IMR-90 (cell line): ENCODE measurements around the gene ZNF580. TPM values are rescaled to one million over a fixed set of nuclear protein-coding genes. Genes with fewer than 3 reads are reported as not detected.

ENCODE experiments used
- ATAC-seq: fragments of 200-7000 bp; cut with Tn5 transposase; 2 replicates; pipeline ENCODE4 v1.9.1; 2020; ENCODE audit warnings: low read depth, mild to moderate bottlenecking, moderate library complexity
- BruUV-seq: library from RNA; stranded (reverse); fragments of 400-500 nt; replicated peaks from 2 replicates; lab custom pipeline; 2021; lab: Mats Ljungman, UMichigan
- CTCF ChIA-PET: fragments of 300-600 bp; formaldehyde crosslinking; extraction: SDS; loops from one replicate; lab custom pipeline; 2021; ENCODE audit warnings: antibody characterized with exemption; lab: Yijun Ruan, JAX
- POLR2A ChIA-PET: fragments of 300-600 bp; sonication (Branson Sonifier 250); formaldehyde crosslinking; loops from one replicate; lab custom pipeline; 2022; ENCODE audit warnings: antibody characterized with exemption; ENCODE audit not compliant: unreplicated experiment; lab: Charles Lee
- DNase-seq: peaks from one replicate; pipeline ENCODE4 v3.0.0; 2013
- H2AFZ ChIP-seq: replicated peaks from 2 replicates; pipeline ENCODE3; 2013; ENCODE audit warnings: low read length, mild to moderate bottlenecking; ENCODE audit not compliant: poor library complexity
- H2AK5ac ChIP-seq: 2 replicates; pipeline ENCODE4 v1.6.1; 2013; ENCODE audit warnings: low read depth, low read length, inconsistent platforms
- H2AK9ac ChIP-seq: replicated peaks from 2 replicates; pipeline ENCODE3; 2013; ENCODE audit warnings: mild to moderate bottlenecking, low read depth, low read length, moderate library complexity; ENCODE audit not compliant: poor library complexity
- H2BK120ac ChIP-seq: 2 replicates; pipeline ENCODE4 v1.6.1; 2013; ENCODE audit warnings: low read depth, low read length, inconsistent platforms
- H2BK15ac ChIP-seq: 3 replicates; pipeline ENCODE4 v1.6.1; 2013; ENCODE audit warnings: low read depth, low read length, inconsistent platforms
- H2BK20ac ChIP-seq: 2 replicates; pipeline ENCODE4 v1.6.1; 2013; ENCODE audit warnings: low read depth, mild to moderate bottlenecking, inconsistent platforms, low read length, moderate library complexity
- H2BK5ac ChIP-seq: 2 replicates; pipeline ENCODE4 v1.6.1; 2013; ENCODE audit warnings: mild to moderate bottlenecking, low read depth, low read length, inconsistent platforms; ENCODE audit not compliant: poor library complexity, severe bottlenecking
- H3K14ac ChIP-seq: replicated peaks from 2 replicates; pipeline ENCODE4 v1.6.1; 2013; ENCODE audit warnings: low read depth, low read length, inconsistent platforms
- H3K18ac ChIP-seq: 2 replicates; pipeline ENCODE4 v1.6.1; 2013; ENCODE audit warnings: low read depth, low read length, control low read depth
- H3K23ac ChIP-seq: 2 replicates; pipeline ENCODE4 v1.6.1; 2013; ENCODE audit warnings: low read depth, low read length, inconsistent platforms
- H3K27ac ChIP-seq: 2 replicates; pipeline ENCODE4 v1.5.1; 2013; ENCODE audit warnings: mild to moderate bottlenecking, control low read depth, low read length; ENCODE audit not compliant: insufficient read depth
- H3K27me3 ChIP-seq: 2 replicates; pipeline ENCODE4 v1.6.1; 2013; ENCODE audit warnings: low read length; ENCODE audit not compliant: control insufficient read depth, insufficient read depth
- H3K36me3 ChIP-seq: 2 replicates; pipeline ENCODE4 v1.6.1; 2013; ENCODE audit warnings: low read length, mixed read lengths; ENCODE audit not compliant: control insufficient read depth, insufficient read depth
- H3K4ac ChIP-seq: 2 replicates; pipeline ENCODE4 v1.6.1; 2013; ENCODE audit warnings: low read depth, low read length, inconsistent platforms
- H3K4me1 ChIP-seq: 2 replicates; pipeline ENCODE4 v1.6.1; 2013; ENCODE audit warnings: low read length, mixed read lengths; ENCODE audit not compliant: control insufficient read depth, insufficient read depth
- H3K4me2 ChIP-seq: 2 replicates; pipeline ENCODE4 v1.6.1; 2013; ENCODE audit warnings: low read depth, mild to moderate bottlenecking, control low read depth, low read length, moderate library complexity
- H3K4me3 ChIP-seq: 2 replicates; pipeline ENCODE4 v1.5.1; 2013; ENCODE audit warnings: low read depth, mild to moderate bottlenecking, control low read depth, low read length, moderate library complexity; ENCODE audit not compliant: insufficient read depth
- H3K56ac ChIP-seq: 2 replicates; pipeline ENCODE4 v1.6.1; 2013; ENCODE audit warnings: low read length, inconsistent platforms; ENCODE audit not compliant: insufficient read depth; ENCODE audit errors: extremely low read depth
- H3K79me1 ChIP-seq, 2 experiments: 2 replicates each; pipeline ENCODE4 v1.6.1; 2013; ENCODE audit warnings: low read length in 2 of 2, inconsistent platforms in 1 of 2, low read depth in 1 of 2
- H3K9ac ChIP-seq: 2 replicates; pipeline ENCODE4 v1.6.1; 2013; ENCODE audit warnings: low read depth, low read length, control low read depth
- H3K9me1 ChIP-seq: 2 replicates; pipeline ENCODE4 v1.6.1; 2013; ENCODE audit warnings: low read length, inconsistent platforms; ENCODE audit not compliant: insufficient read depth
- H3K9me3 ChIP-seq: 2 replicates; pipeline ENCODE4 v1.6.1; 2013; ENCODE audit warnings: low read length; ENCODE audit not compliant: control insufficient read depth, insufficient read depth
- H4K20me1 ChIP-seq: 2 replicates; pipeline ENCODE4 v1.6.1; 2013; ENCODE audit warnings: low read length, inconsistent platforms; ENCODE audit not compliant: insufficient read depth
- H4K5ac ChIP-seq: 2 replicates; pipeline ENCODE4 v1.6.1; 2013; ENCODE audit warnings: mild to moderate bottlenecking, low read depth, low read length, control low read depth
- H4K8ac ChIP-seq, 2 experiments: 2 replicates each; pipeline ENCODE4 v1.6.1; 2013; ENCODE audit warnings: low read depth in 2 of 2, low read length in 2 of 2, control low read depth in 1 of 2, inconsistent platforms in 1 of 2
- H4K91ac ChIP-seq: 2 replicates; pipeline ENCODE4 v1.6.1; 2013; ENCODE audit warnings: low read depth, low read length, inconsistent platforms; ENCODE audit not compliant: insufficient read depth
- CHD1 ChIP-seq: IDR thresholded peaks from 2 replicates; pipeline ENCODE4 v1.6.1; 2012; ENCODE audit warnings: low read depth, low read length, improper control_type of control experiment
- FOS ChIP-seq: fragments of 150-350 bp; IDR thresholded peaks from 2 replicates; pipeline ENCODE4 v1.6.1; 2016; ENCODE audit warnings: low read depth, low read length
- MAFK ChIP-seq: IDR thresholded peaks from 2 replicates; pipeline ENCODE4 v1.6.1; 2012; ENCODE audit warnings: low read depth, low read length, improper control_type of control experiment
- MAZ ChIP-seq: IDR thresholded peaks from 2 replicates; pipeline ENCODE4 v1.6.1; 2012; ENCODE audit warnings: low read depth, mild to moderate bottlenecking, low read length, improper control_type of control experiment, moderate library complexity, borderline replicate concordance
- MXI1 ChIP-seq: IDR thresholded peaks from 2 replicates; pipeline ENCODE4 v1.6.1; 2012; ENCODE audit warnings: low read depth, mild to moderate bottlenecking, low read length, moderate library complexity, borderline replicate concordance
- POLR2A ChIP-seq: IDR thresholded peaks from 2 replicates; pipeline ENCODE4 v1.6.1; 2012; ENCODE audit warnings: mild to moderate bottlenecking, low read depth, low read length
- RAD21 ChIP-seq: IDR thresholded peaks from 2 replicates; pipeline ENCODE4 v1.6.1; 2012; ENCODE audit warnings: low read length, improper control_type of control experiment
- RCOR1 ChIP-seq: IDR thresholded peaks from 2 replicates; pipeline ENCODE4 v1.6.1; 2012; ENCODE audit warnings: mild to moderate bottlenecking, low read length, improper control_type of control experiment; ENCODE audit not compliant: insufficient replicate concordance
- RFX5 ChIP-seq: IDR thresholded peaks from 2 replicates; pipeline ENCODE4 v1.8.0; 2012; ENCODE audit warnings: low read depth, mild to moderate bottlenecking, low read length, moderate library complexity
- SMC3 ChIP-seq: fragments of 150-350 bp; IDR thresholded peaks from 2 replicates; pipeline ENCODE4 v1.6.1; 2016; ENCODE audit warnings: low read depth, mild to moderate bottlenecking, antibody characterized with exemption, low read length, moderate library complexity
- WGBS, 2 experiments: methylation state at CpG; one replicate each; pipeline versions ENCODE4 v1.1.5 to v1.1.7; 2013; ENCODE audit warnings: missing lambda C conversion rate in 2 of 2; ENCODE audit not compliant: insufficient read length in 1 of 2; ENCODE audit errors: extremely low coverage in 2 of 2; 5-methylcytosine and 5-hydroxymethylcytosine counted together
- dilution Hi-C: fragments of 300-500 bp; cut with HindIII; formaldehyde crosslinking; loops from one replicate; pipeline ENCODE4 v1.14.3; 2018; ENCODE audit warnings: low sequenced_read_pairs; ENCODE audit not compliant: unreplicated experiment
- in situ Hi-C: fragments of 300-500 bp; cut with MboI; formaldehyde crosslinking; loops from 3 replicates; pipeline ENCODE4 v1.14.3; 2019; ENCODE audit warnings: low sequenced_read_pairs, inconsistent platforms, mixed read lengths
- intact Hi-C: fragments of 100-400 bp; cut with micrococcal nuclease; formaldehyde crosslinking; loops from 2 replicates; pipeline ENCODE4 v1.10.0; 2022
- polyA plus RNA-seq, 3 experiments: library from polyadenylated mRNA; depleted of rRNA; stranded (reverse); fragments of >200 nt; gene quantifications; 2 replicates each; pipeline ENCODE4 v1.2.3, GENCODE V29; 2012; ENCODE audit warnings: low replicate concordance in 1 of 3
- total RNA-seq: library from RNA; depleted of rRNA; stranded (reverse); fragments of >200 nt; gene quantifications from 2 replicates; pipeline ENCODE4 v1.2.3, GENCODE V29; 2012
- TF ChIP-seq, protein P1 (sequence below): fragments of 150-350 bp; IDR thresholded peaks from 2 replicates; pipeline ENCODE4 v1.6.1; 2016; ENCODE audit warnings: low read depth, mild to moderate bottlenecking, low read length, moderate library complexity, borderline replicate concordance
- TF ChIP-seq, protein P2 (sequence below): fragments of 150-350 bp; IDR thresholded peaks from 2 replicates; pipeline ENCODE4 v1.6.1; 2017; ENCODE audit warnings: mild to moderate bottlenecking, antibody characterized with exemption, low read length, low read depth

The ZNF580 gene
- total and polyA plus RNA-seq, 2 of the 4 experiments (the other 2 are of a cell fraction) = 1.4 to 36.9 TPM

DNA sequence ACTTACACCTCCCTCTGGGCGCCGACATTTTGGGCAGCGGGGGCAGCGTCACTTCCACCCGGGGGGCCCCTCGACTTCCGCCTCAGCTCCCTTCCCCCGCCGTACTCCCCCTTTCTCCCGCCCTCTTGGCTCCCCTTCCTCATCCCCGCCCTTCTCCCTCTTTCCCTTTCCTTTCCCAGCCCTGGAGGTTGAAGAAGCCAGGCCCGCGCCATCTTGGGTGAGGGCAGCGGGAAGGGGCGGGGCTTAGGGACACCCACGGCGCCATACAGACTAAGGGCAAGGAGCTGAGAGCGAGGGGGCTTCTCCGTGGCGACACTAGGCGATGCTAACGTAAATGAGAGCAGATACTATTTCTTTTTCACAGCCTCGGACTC is 41.3 kb upstream of the ZNF580 start, which contains the start of gene FIZ1:
TSS of gene FIZ1 (minus strand) at position 50 of the 374 bp plus-strand sequence. CDS start 1,652 bp downstream, outside the sequence.
- Histone ChIP-seq H2BK15ac (peak within 1 kb of the TSS; percentile 100; the same call in 2 of the 3 replicates), H2AK9ac (peak within 1 kb of the TSS; percentile 100), H3K4ac (peak within 1 kb of the TSS; percentile 100), H2AFZ (peak within 1 kb of the TSS; percentile 98), H4K5ac (peak within 1 kb of the TSS; percentile 87), H2AK5ac (peak within 1 kb of the TSS; percentile 99), H3K4me1 (peaks cover 4% of the 10 kb centered on the region; the same call in 1 of the 2 replicates), H3K9me3 (no peaks in the 10 kb centered on the region), H3K36me3 (peaks cover 20% of the 10 kb centered on the region), H3K79me1 (peaks cover 19 to 36% of the 10 kb centered on the region in 2 experiments), H4K91ac (peak within 1 kb of the TSS; percentile 99), H2BK5ac (peak within 1 kb of the TSS; percentile 96), H2BK120ac (peak within 1 kb of the TSS; percentile 99), H3K9ac (peak within 1 kb of the TSS; percentile 95), H3K9me1 (peaks cover 13% of the 10 kb centered on the region), H3K18ac (peak within 1 kb of the TSS; percentile 86), H3K4me2 (peak within 1 kb of the TSS; percentile 69), H2BK20ac (peak within 1 kb of the TSS; percentile 99), H3K4me3 (peak within 1 kb of the TSS; percentile 56), H4K20me1 (no peaks in the 10 kb centered on the region), H3K14ac (peak within 1 kb of the TSS; percentile 100), H3K27me3 (no peaks in the 10 kb centered on the region), H3K27ac (peak within 1 kb of the TSS; percentile 95), H3K56ac (peak within 1 kb of the TSS; percentile 100), H3K23ac (peak within 1 kb of the TSS; percentile 100), H4K8ac (peak within 1 kb of the TSS; percentile 97 to 100)
- ChIA-PET CTCF (interaction anchor here (1.3 kb wide), 1 partner anchor 132 kb away, joined by 6 read pairs; no protein-coding TSS in a partner anchor), POLR2A (interaction anchor here (0.7 to 1.4 kb wide), 5 partner anchors 14 to 26 kb away, joined by 3 to 10 read pairs (median 4); partner anchors contain the start of gene ZNF579)
- ATAC-seq (peak; percentile 82), DNase-seq (peak; percentile 98)
- intact Hi-C loops (no loop called here), in situ Hi-C loops (no loop called here), dilution Hi-C loops (no loop called here)
- TF ChIP-seq RFX5 (no peak), POLR2A (peak; percentile 64), MXI1 (no peak), MAZ (peak; percentile 85), CHD1 (peak; percentile 81; the same call in 1 of the 2 replicates), RAD21 (no peak), RCOR1 (no peak), MAFK (no peak), FOS (no peak), SMC3 (no peak)
- TF ChIP-seq, protein P1, sequence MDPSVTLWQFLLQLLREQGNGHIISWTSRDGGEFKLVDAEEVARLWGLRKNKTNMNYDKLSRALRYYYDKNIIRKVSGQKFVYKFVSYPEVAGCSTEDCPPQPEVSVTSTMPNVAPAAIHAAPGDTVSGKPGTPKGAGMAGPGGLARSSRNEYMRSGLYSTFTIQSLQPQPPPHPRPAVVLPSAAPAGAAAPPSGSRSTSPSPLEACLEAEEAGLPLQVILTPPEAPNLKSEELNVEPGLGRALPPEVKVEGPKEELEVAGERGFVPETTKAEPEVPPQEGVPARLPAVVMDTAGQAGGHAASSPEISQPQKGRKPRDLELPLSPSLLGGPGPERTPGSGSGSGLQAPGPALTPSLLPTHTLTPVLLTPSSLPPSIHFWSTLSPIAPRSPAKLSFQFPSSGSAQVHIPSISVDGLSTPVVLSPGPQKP = no peak
- TF ChIP-seq, protein P2, sequence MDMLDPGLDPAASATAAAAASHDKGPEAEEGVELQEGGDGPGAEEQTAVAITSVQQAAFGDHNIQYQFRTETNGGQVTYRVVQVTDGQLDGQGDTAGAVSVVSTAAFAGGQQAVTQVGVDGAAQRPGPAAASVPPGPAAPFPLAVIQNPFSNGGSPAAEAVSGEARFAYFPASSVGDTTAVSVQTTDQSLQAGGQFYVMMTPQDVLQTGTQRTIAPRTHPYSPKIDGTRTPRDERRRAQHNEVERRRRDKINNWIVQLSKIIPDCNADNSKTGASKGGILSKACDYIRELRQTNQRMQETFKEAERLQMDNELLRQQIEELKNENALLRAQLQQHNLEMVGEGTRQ = no peak
- 0% methylated on average over 9 of the region's 23 CpGs; no CpG with 5 or more reads in 1 of the 2 experiments for WGBS, 2 experiments
- BruUV-seq = no TSS peak
